ENCODE results near the gene TSHZ2. TPM values are rescaled to one million over a fixed set of nuclear protein-coding genes. Genes with fewer than 3 reads are reported as not detected.

Gene TSHZ2
- total RNA-seq, 4 donors from 2014 or later: 4.0 to 57.8 (median 10.3) TPM

DNA sequence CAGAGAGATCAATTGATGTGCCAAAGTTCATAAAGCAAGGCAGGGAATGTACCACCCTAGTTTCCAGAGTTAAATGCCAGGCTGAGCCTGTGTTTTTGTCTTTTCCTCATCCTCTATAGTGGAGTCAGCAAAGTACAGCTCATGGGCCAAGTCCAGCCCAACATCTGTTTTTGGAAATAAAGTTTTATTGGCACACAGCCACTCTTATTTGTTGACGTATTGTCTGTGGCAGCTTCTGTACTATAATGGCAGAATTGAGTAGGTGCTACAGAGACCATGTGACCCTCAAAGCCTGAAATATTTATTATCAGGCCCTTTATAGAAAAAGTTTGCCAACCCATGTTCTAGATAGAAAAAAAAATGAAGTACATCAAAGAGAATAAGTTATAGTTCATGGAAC lies 187.0 kb downstream of the TSHZ2 start:
- no peaks in the 10 kb centered on the region for H3K4me1 ChIP-seq
- DNase-seq: no peak
- no peaks in the 10 kb centered on the region for H3K9me3 ChIP-seq
- H3K27ac ChIP-seq: no peak overlapping the region
- TF ChIP-seq, protein P1, sequence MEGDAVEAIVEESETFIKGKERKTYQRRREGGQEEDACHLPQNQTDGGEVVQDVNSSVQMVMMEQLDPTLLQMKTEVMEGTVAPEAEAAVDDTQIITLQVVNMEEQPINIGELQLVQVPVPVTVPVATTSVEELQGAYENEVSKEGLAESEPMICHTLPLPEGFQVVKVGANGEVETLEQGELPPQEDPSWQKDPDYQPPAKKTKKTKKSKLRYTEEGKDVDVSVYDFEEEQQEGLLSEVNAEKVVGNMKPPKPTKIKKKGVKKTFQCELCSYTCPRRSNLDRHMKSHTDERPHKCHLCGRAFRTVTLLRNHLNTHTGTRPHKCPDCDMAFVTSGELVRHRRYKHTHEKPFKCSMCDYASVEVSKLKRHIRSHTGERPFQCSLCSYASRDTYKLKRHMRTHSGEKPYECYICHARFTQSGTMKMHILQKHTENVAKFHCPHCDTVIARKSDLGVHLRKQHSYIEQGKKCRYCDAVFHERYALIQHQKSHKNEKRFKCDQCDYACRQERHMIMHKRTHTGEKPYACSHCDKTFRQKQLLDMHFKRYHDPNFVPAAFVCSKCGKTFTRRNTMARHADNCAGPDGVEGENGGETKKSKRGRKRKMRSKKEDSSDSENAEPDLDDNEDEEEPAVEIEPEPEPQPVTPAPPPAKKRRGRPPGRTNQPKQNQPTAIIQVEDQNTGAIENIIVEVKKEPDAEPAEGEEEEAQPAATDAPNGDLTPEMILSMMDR (IDR thresholded peaks at IDR 0.05): no peak
- no peak for TF ChIP-seq POLR2A (IDR thresholded peaks at IDR 0.05)
- H3K36me3 ChIP-seq: no peaks in the 10 kb centered on the region
- no peak overlapping the region for H3K4me3 ChIP-seq
- no peaks in the 10 kb centered on the region for H3K27me3 ChIP-seq

DNA sequence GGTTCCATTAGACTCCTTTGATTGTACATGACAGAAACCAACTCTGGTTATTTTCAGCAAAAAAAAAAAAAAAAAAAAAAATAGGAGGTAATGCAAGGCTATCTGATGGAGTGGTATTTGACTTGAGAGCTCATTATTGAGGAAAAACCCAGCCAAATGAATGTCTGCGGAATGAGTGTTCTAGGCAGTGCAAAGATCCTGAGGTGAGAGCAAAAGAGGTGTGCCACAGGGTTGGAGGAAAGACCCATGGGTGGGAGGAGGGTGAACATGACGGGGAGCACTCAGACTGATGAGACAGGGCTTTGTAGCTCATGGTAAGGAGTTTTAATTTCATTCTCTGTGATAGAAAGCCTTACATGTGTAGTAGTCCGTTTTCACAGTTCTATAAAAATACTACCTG lies 188.9 kb downstream of the TSHZ2 start:
- no peaks in the 10 kb centered on the region for H3K36me3 ChIP-seq
- H3K4me1 ChIP-seq: no peaks in the 10 kb centered on the region
- no peak overlapping the region for H3K27ac ChIP-seq
- no peaks in the 10 kb centered on the region for H3K9me3 ChIP-seq
- no peaks in the 10 kb centered on the region for H3K27me3 ChIP-seq
- no peak overlapping the region for H3K4me3 ChIP-seq
- TF ChIP-seq, protein P1 (IDR thresholded peaks at IDR 0.05): no peak
- no peak for TF ChIP-seq POLR2A (IDR thresholded peaks at IDR 0.05)
- DNase-seq: no peak

DNA sequence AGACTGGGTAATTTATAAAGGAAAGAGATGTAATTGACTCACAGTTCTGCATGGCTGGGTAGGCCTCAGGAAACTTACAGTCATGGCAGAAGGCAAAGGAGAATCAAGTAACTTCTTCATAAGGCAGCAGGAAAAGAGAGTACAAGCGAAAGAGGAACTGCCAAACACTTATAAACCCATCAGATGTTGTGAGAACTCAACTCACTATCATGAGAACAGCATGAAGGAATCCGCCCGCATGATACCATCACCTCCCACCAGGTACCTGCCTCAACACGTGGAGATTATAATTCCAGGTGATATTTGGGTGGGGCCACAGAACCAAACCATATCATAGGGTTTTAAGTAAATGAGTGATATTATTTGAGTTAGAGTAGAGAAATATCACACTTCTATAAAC lies 189.3 kb downstream of the TSHZ2 start:
- no peak overlapping the region for H3K27ac ChIP-seq
- H3K27me3 ChIP-seq: no peaks in the 10 kb centered on the region
- no peaks in the 10 kb centered on the region for H3K36me3 ChIP-seq

DNA sequence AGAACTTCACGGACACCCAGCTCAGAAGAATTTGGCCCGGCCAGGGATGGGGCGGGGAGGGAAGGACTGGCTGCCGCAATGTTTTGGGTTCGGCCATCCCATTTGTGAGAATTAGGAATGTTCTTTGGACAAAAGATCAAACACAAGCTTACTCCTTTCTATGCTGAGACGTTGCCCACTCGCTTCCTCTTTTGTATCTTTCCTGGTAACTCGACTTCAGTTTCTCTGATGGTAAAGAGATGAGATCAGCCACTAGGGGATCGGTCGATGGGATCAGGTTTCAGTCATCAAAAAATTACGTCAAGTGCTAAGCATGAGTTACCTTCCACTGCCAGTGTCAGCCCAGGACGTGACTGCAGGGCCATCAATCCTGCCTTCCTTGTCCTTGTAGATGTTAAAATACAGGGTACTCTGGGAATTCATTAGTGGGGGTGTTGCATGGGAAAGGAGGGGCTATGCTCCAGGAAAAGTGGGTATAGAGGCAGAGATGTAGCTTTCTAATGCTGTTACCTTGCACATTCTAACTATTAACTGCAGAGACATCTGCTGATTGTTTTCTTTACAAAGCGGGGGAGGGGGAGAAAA lies 190.2 kb downstream of the TSHZ2 start:
- Histone ChIP-seq H3K36me3 (no peaks in the 10 kb centered on the region), H3K27me3 (no peaks in the 10 kb centered on the region), H3K27ac (no peak overlapping the region), H3K4me1 (no peaks in the 10 kb centered on the region), H3K9me3 (no peaks in the 10 kb centered on the region), H3K4me3 (no peak overlapping the region)
- no peak for TF ChIP-seq POLR2A (IDR thresholded peaks at IDR 0.05)
- TF ChIP-seq, protein P1 (IDR thresholded peaks at IDR 0.05): no peak
- DNase-seq: peak in 1 of 3 donors; percentile 45

More for the DNA sequence above, 189.3 kb downstream of the TSHZ2 start:
- H3K4me3 ChIP-seq: no peak overlapping the region
- no peaks in the 10 kb centered on the region for H3K9me3 ChIP-seq
- no peak for TF ChIP-seq POLR2A (IDR thresholded peaks at IDR 0.05)
- TF ChIP-seq, protein P1 (IDR thresholded peaks at IDR 0.05): no peak
- no peak for DNase-seq
- H3K4me1 ChIP-seq: no peaks in the 10 kb centered on the region

DNA sequence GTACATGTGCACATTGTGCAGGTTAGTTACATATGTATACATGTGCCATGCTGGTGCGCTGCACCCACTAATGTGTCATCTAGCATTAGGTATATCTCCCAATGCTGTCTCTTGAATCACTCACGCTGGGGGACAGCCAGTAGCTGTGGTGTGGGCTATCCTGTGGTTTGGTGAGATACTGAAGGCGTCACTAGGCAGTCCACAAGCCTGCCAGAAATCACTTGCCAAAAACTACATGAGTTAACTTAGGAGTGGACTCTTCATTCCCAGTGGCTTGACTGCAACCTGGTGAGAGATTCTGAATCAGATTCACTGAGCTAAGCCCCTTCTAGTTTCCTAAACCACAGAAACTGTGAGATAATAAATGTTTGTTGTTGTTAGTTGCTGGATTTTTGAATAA lies 191.3 kb downstream of the TSHZ2 start:
- no peak overlapping the region for H3K27ac ChIP-seq
- H3K9me3 ChIP-seq: no peaks in the 10 kb centered on the region
- H3K4me1 ChIP-seq: no peaks in the 10 kb centered on the region
- H3K27me3 ChIP-seq: no peaks in the 10 kb centered on the region
- TF ChIP-seq POLR2A (IDR thresholded peaks at IDR 0.05): no peak
- TF ChIP-seq, protein P1 (IDR thresholded peaks at IDR 0.05): no peak
- H3K4me3 ChIP-seq: no peak overlapping the region
- no peak for DNase-seq
- H3K36me3 ChIP-seq: no peaks in the 10 kb centered on the region

DNA sequence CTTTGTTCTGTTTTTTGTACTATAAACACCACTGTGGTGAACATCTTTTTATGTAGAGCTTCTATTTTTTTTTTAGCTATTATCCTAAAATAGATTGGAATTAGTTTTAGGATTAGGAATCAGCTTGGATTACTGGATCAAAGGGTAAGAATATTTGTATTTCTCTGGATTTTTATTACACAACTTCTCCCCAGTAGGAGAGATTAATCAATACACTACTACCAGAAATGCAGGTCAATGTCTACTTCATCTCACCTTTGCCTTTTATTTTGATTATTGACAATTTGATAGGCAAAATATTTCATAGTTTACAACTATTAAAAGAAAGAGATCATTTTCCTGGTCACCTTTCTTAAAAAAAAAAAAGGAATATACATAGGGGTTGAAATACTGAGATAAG lies 191.9 kb downstream of the TSHZ2 start:
- H3K27me3 ChIP-seq: no peaks in the 10 kb centered on the region
- DNase-seq: no peak
- no peak overlapping the region for H3K4me3 ChIP-seq
- no peak overlapping the region for H3K27ac ChIP-seq
- TF ChIP-seq, protein P1 (IDR thresholded peaks at IDR 0.05): no peak
- TF ChIP-seq POLR2A (IDR thresholded peaks at IDR 0.05): no peak
- H3K36me3 ChIP-seq: no peaks in the 10 kb centered on the region
- no peaks in the 10 kb centered on the region for H3K4me1 ChIP-seq
- no peaks in the 10 kb centered on the region for H3K9me3 ChIP-seq
